MM.1S (cell line): ENCODE measurements around the gene APC2.

Experiments used
- DNase-seq: peaks from one replicate; pipeline ENCODE4 v3.0.0-alpha.2; 2015
- H2AFZ ChIP-seq: fragments of 300-600 bp; sonication (generic); 2 replicates; pipeline ENCODE4 v1.6.0; 2016; ENCODE audit warnings: antibody characterized with exemption, low read length
- H3F3A ChIP-seq: fragments of 300-600 bp; sonication (generic); 2 replicates; pipeline ENCODE4 v1.6.1; 2016; ENCODE audit warnings: mild to moderate bottlenecking, antibody characterized with exemption, low read length, moderate library complexity, mixed read lengths; ENCODE audit not compliant: insufficient read depth
- H3K27ac ChIP-seq: fragments of 300-600 bp; sonication (generic); 2 replicates; pipeline ENCODE4 v1.5.1; 2016; ENCODE audit warnings: mild to moderate bottlenecking, low read length
- H3K27me3 ChIP-seq: fragments of 300-600 bp; sonication (generic); replicated peaks from 2 replicates; pipeline ENCODE4 v1.6.0; 2016; ENCODE audit warnings: low read length; ENCODE audit not compliant: insufficient read depth
- H3K36me3 ChIP-seq: fragments of 300-600 bp; sonication (generic); replicated peaks from 2 replicates; pipeline ENCODE4 v1.6.1; 2016; ENCODE audit warnings: mild to moderate bottlenecking, low read length, mixed read lengths; ENCODE audit not compliant: insufficient read depth
- H3K4me1 ChIP-seq: fragments of 300-600 bp; sonication (generic); 2 replicates; pipeline ENCODE4 v1.6.1; 2016; ENCODE audit warnings: low read length, mixed read lengths
- H3K4me2 ChIP-seq: fragments of 300-600 bp; sonication (generic); 2 replicates; pipeline ENCODE4 v1.6.0; 2016; ENCODE audit warnings: low read depth, low read length
- H3K4me3 ChIP-seq: fragments of 300-600 bp; sonication (generic); 2 replicates; pipeline ENCODE4 v1.5.1; 2016; ENCODE audit warnings: low read length, mixed read lengths
- H3K79me2 ChIP-seq: fragments of 300-600 bp; sonication (generic); 2 replicates; pipeline ENCODE4 v1.6.1; 2016; ENCODE audit warnings: mixed run types, low read length, mixed read lengths
- H3K9ac ChIP-seq: fragments of 300-600 bp; sonication (generic); 2 replicates; pipeline ENCODE4 v1.6.1; 2016; ENCODE audit warnings: low read length, mixed read lengths
- H3K9me2 ChIP-seq: fragments of 300-600 bp; sonication (generic); replicated peaks from 2 replicates; pipeline ENCODE4 v1.6.1; 2016; ENCODE audit warnings: mild to moderate bottlenecking, low read length, mixed read lengths; ENCODE audit not compliant: insufficient read depth
- H3K9me3 ChIP-seq: fragments of 300-600 bp; sonication (generic); replicated peaks from 2 replicates; pipeline ENCODE4 v1.6.1; 2016; ENCODE audit warnings: mild to moderate bottlenecking, low read length, mixed read lengths; ENCODE audit not compliant: insufficient read depth
- H4K20me1 ChIP-seq: fragments of 300-600 bp; sonication (generic); 2 replicates; pipeline ENCODE4 v1.6.1; 2016; ENCODE audit warnings: mild to moderate bottlenecking, low read length, moderate library complexity, mixed read lengths; ENCODE audit not compliant: insufficient read depth
- EZH2 ChIP-seq: fragments of 300-600 bp; sonication (generic); optimal IDR thresholded peaks from 2 replicates; pipeline ENCODE3; 2017; ENCODE audit warnings: low read depth, mild to moderate bottlenecking, antibody characterized with exemption, low read length, mixed read lengths
- EZH2phosphoT487 ChIP-seq: fragments of 300-600 bp; sonication (generic); IDR thresholded peaks from 2 replicates; pipeline ENCODE4 v1.6.1; 2018; ENCODE audit warnings: antibody characterized with exemption, low read length
- TF ChIP-seq, protein P1 (sequence below): fragments of 300-600 bp; sonication (generic); IDR thresholded peaks from 2 replicates; pipeline ENCODE4 v1.5.1; 2016; ENCODE audit warnings: antibody characterized with exemption, low read length, mixed read lengths

APC2 gene

GRCh38 chr19:1451916-1452801, 2.2 kb downstream of the APC2 start:
- Histone ChIP-seq H3K27me3 (peaks cover 72% of the 10 kb centered on the region), H4K20me1 (no peaks in the 10 kb centered on the region; the same call in 1 of the 2 replicates), H3K79me2 (no peaks in the 10 kb centered on the region), H3K4me1 (peaks cover 13% of the 10 kb centered on the region; the same call in 1 of the 2 replicates), H2AFZ (no peak overlapping the region), H3K9me2 (no peaks in the 10 kb centered on the region), H3K4me2 (no peak overlapping the region), H3K4me3 (no peak overlapping the region), H3K9me3 (no peaks in the 10 kb centered on the region), H3F3A (peaks cover 19% of the 10 kb centered on the region), H3K36me3 (no peaks in the 10 kb centered on the region), H3K27ac (no peak overlapping the region), H3K9ac (no peak overlapping the region)
- no peak for DNase-seq
- TF ChIP-seq, protein P1, sequence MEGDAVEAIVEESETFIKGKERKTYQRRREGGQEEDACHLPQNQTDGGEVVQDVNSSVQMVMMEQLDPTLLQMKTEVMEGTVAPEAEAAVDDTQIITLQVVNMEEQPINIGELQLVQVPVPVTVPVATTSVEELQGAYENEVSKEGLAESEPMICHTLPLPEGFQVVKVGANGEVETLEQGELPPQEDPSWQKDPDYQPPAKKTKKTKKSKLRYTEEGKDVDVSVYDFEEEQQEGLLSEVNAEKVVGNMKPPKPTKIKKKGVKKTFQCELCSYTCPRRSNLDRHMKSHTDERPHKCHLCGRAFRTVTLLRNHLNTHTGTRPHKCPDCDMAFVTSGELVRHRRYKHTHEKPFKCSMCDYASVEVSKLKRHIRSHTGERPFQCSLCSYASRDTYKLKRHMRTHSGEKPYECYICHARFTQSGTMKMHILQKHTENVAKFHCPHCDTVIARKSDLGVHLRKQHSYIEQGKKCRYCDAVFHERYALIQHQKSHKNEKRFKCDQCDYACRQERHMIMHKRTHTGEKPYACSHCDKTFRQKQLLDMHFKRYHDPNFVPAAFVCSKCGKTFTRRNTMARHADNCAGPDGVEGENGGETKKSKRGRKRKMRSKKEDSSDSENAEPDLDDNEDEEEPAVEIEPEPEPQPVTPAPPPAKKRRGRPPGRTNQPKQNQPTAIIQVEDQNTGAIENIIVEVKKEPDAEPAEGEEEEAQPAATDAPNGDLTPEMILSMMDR = no peak
- TF ChIP-seq EZH2phosphoT487 (no peak), EZH2 (no peak)

GRCh38 chr19:1452802-1453524, 3.0 kb downstream of the APC2 start:
- Histone ChIP-seq H3K4me1 (peaks cover 13% of the 10 kb centered on the region; the same call in 1 of the 2 replicates), H3K4me2 (no peak overlapping the region), H4K20me1 (no peaks in the 10 kb centered on the region; the same call in 1 of the 2 replicates), H3F3A (peaks cover 19% of the 10 kb centered on the region), H3K79me2 (no peaks in the 10 kb centered on the region), H2AFZ (no peak overlapping the region), H3K27ac (no peak overlapping the region), H3K27me3 (peaks cover 65% of the 10 kb centered on the region), H3K4me3 (no peak overlapping the region), H3K9me2 (no peaks in the 10 kb centered on the region), H3K9me3 (no peaks in the 10 kb centered on the region), H3K9ac (no peak overlapping the region), H3K36me3 (no peaks in the 10 kb centered on the region)
- TF ChIP-seq EZH2phosphoT487 (no peak), EZH2 (no peak)
- TF ChIP-seq, protein P1 = no peak
- DNase-seq = no peak

DNA sequence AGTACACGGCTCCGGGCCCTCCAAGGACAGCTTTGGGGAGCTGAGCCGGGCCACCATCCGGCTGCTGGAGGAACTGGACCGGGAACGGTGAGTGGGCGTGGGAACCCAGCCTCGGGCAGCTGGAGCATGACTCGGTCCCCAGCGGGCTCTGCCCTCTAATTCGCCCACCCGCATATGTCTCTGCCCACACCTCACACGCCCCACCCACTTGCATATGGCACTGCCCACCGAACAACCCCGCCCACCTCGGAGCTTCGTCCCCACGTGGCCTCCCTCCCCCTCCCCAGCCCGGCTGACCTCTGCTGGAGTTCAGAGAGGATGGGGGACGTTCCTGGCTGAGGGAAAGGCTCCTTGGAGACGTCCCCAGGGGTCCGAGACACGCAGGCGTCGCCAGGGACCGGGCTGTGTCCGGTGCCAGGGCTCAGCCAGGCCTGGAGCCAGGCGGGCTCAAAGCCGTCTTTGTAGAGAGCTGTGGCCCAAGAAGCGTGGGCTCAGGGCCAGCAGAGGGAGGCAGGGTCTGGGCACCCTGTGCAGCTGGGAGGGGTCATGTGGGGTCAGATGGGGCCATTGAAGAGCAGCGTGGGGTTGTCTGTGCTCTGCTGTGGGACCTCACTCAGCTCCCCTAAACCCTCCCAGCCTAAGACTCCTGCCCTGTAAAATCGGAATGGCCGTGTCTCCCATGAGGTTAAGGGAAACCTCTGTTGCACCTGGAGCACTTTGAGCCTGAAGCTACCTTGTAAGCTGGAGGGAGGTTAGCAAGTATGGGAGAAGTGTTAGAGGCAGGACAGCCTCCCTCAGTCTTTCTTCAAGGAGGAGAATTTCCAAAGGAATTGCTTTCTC, 3.8 kb downstream of the APC2 start:
- Histone ChIP-seq H3K4me3 (no peak overlapping the region), H3K4me2 (no peak overlapping the region)
- TF ChIP-seq EZH2 (no peak), EZH2phosphoT487 (no peak)
- TF ChIP-seq, protein P1 = no peak

More for the DNA sequence above, 3.8 kb downstream of the APC2 start:
- Histone ChIP-seq H3K9me2 (no peaks in the 10 kb centered on the region), H3K9me3 (no peaks in the 10 kb centered on the region), H3F3A (peaks cover 19% of the 10 kb centered on the region), H2AFZ (no peak overlapping the region), H3K36me3 (no peaks in the 10 kb centered on the region), H3K27me3 (peaks cover 67% of the 10 kb centered on the region), H4K20me1 (no peaks in the 10 kb centered on the region; the same call in 1 of the 2 replicates), H3K4me1 (peaks cover 13% of the 10 kb centered on the region; the same call in 1 of the 2 replicates), H3K27ac (no peak overlapping the region), H3K79me2 (no peaks in the 10 kb centered on the region), H3K9ac (no peak overlapping the region)
- DNase-seq = no peak
